ENCODE data around the gene ATP10A. TPM values are rescaled to one million over a fixed set of nuclear protein-coding genes. Genes with fewer than 3 reads are reported as not detected.

Gene ATP10A
- total RNA-seq, 1 donor from 2014 or later: 7.6 TPM

GRCh38 chr15:25875566-25875965 is 12.4 kb upstream of the ATP10A start:
- H3K27me3 ChIP-seq (ENCODE audit: control insufficient read depth, insufficient read depth, low read length): no peaks in the 10 kb centered on the region
- TF ChIP-seq CTCF (IDR thresholded peaks at IDR 0.05; ENCODE audit: insufficient read depth, low read length, poor library complexity, severe bottlenecking): no peak
- no peak overlapping the region for H3K4me3 ChIP-seq (ENCODE audit: low read depth, low read length)
- H3K36me3 ChIP-seq (ENCODE audit: control insufficient read depth, insufficient read depth, low read length): no peaks in the 10 kb centered on the region
- DNase-seq (ENCODE audit: low read depth): no peak

- Histone ChIP-seq H3K27me3 (ENCODE audit: control insufficient read depth, insufficient read depth, low read length) (no peaks in the 10 kb centered on the region), H3K4me3 (ENCODE audit: low read depth, low read length) (no peak overlapping the region), H3K36me3 (ENCODE audit: control insufficient read depth, insufficient read depth, low read length) (no peaks in the 10 kb centered on the region)
- TF ChIP-seq CTCF (IDR thresholded peaks at IDR 0.05; ENCODE audit: insufficient read depth, low read length, poor library complexity, severe bottlenecking): no peak
- DNase-seq (ENCODE audit: low read depth): no peak
These were observed 11.3 kb upstream of the ATP10A start for GRCh38 chr15:25874379-25874778.

- Histone ChIP-seq H3K27me3 (ENCODE audit: control insufficient read depth, insufficient read depth, low read length) (no peaks in the 10 kb centered on the region), H3K4me3 (ENCODE audit: low read depth, low read length) (no peak overlapping the region), H3K36me3 (ENCODE audit: control insufficient read depth, insufficient read depth, low read length) (no peaks in the 10 kb centered on the region)
- DNase-seq (ENCODE audit: low read depth): no peak
- no peak for TF ChIP-seq CTCF (IDR thresholded peaks at IDR 0.05; ENCODE audit: insufficient read depth, low read length, poor library complexity, severe bottlenecking)
These were observed 8.3 kb upstream of the ATP10A start for GRCh38 chr15:25871403-25871802.

GRCh38 chr15:25870938-25871337 is 7.8 kb upstream of the ATP10A start:
- Histone ChIP-seq H3K36me3 (ENCODE audit: control insufficient read depth, insufficient read depth, low read length) (no peaks in the 10 kb centered on the region), H3K4me3 (ENCODE audit: low read depth, low read length) (no peak overlapping the region), H3K27me3 (ENCODE audit: control insufficient read depth, insufficient read depth, low read length) (no peaks in the 10 kb centered on the region)
- DNase-seq (ENCODE audit: low read depth): no peak
- no peak for TF ChIP-seq CTCF (IDR thresholded peaks at IDR 0.05; ENCODE audit: insufficient read depth, low read length, poor library complexity, severe bottlenecking)

GRCh38 chr15:25869701-25870100 is 6.6 kb upstream of the ATP10A start:
- Histone ChIP-seq H3K4me3 (ENCODE audit: low read depth, low read length) (no peak overlapping the region), H3K27me3 (ENCODE audit: control insufficient read depth, insufficient read depth, low read length) (no peaks in the 10 kb centered on the region), H3K36me3 (ENCODE audit: control insufficient read depth, insufficient read depth, low read length) (no peaks in the 10 kb centered on the region)
- no peak for DNase-seq (ENCODE audit: low read depth)
- no peak for TF ChIP-seq CTCF (IDR thresholded peaks at IDR 0.05; ENCODE audit: insufficient read depth, low read length, poor library complexity, severe bottlenecking)

GRCh38 chr15:25866874-25867273 is 3.7 kb upstream of the ATP10A start:
- Histone ChIP-seq H3K36me3 (ENCODE audit: control insufficient read depth, insufficient read depth, low read length) (no peaks in the 10 kb centered on the region), H3K4me3 (ENCODE audit: low read depth, low read length) (no peak overlapping the region), H3K27me3 (ENCODE audit: control insufficient read depth, insufficient read depth, low read length) (no peaks in the 10 kb centered on the region)
- TF ChIP-seq CTCF (IDR thresholded peaks at IDR 0.05; ENCODE audit: insufficient read depth, low read length, poor library complexity, severe bottlenecking): no peak
- no peak for DNase-seq (ENCODE audit: low read depth)

Data from kidney epithelial cell (primary cell).